ENCODE data around the gene MLXIP. TPM values are rescaled to one million over a fixed set of nuclear protein-coding genes. Genes with fewer than 3 reads are reported as not detected.

MLXIP gene
- total RNA-seq, 4 donors from 2014 or later = 9.6 to 20.0 (median 11.4) TPM

DNA sequence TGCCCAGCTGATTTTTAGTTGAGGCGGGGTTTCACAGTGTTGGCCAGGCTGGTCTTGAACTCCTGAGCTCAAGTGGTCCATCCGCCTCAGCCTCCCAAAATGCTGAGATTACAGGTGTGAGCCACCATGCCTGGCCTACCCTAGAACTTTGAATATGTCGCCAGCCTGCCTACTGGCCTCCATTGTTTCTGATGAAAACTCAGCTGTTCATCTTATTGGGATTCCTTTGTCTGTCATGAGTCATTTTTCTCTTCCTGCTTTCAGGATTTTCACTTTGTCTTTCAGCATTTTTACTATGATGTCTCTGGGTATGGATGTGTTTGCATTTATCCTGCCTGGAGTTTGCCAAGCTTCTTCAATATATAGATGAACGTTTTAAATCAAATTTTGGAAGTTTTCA lies 116.8 kb downstream of the MLXIP start:
- Histone ChIP-seq H3K27ac (no peak overlapping the region), H3K9me3 (peaks cover 0 to 7% (median 0%) of the 10 kb centered on the region in 3 donors), H3K36me3 (no peaks in the 10 kb centered on the region), H3K4me3 (no peak overlapping the region), H3K27me3 (peaks cover 0 to 42% (median 0%) of the 10 kb centered on the region in 4 donors), H3K4me1 (no peaks in the 10 kb centered on the region)
- intact Hi-C loops (cut with DNase I) = no loop called here
- TF ChIP-seq CTCF (IDR thresholded peaks at IDR 0.05) (no peak), POLR2A (IDR thresholded peaks at IDR 0.05) (no peak)
- no peak for DNase-seq
- WGBS, 2 donors = 79 to 87% methylated on average over 3 to 4 of the region's 4 CpGs

Other genes starting within 250 kb of the MLXIP start
- gene HPD, start 219.9 kb upstream of the MLXIP start, total RNA-seq = 1 to 10 TPM in 1 of 4 donors, not detected in 3; 1.3 TPM
- gene PSMD9, start 190.0 kb upstream of the MLXIP start, total RNA-seq = 100 to 1,000 TPM in 1 of 4 donors, 10 to 100 TPM in 3; 52.1 to 104 (median 71.4) TPM
- 1 to 10 TPM in 3 of 4 donors, under 1 TPM in 1; 0.34 to 2.9 (median 2.2) TPM for gene CFAP251, start 160.2 kb upstream of the MLXIP start, total RNA-seq
- gene BCL7A, start 56.9 kb upstream of the MLXIP start, total RNA-seq = 1 to 10 TPM; 2.5 to 8.6 (median 5.1) TPM
- not detected for gene IL31, start 95.5 kb downstream of the MLXIP start, total RNA-seq
- under 1 TPM in 2 of 4 donors, not detected in 2; 0.59 to 0.70 TPM for gene LRRC43, start 104.4 kb downstream of the MLXIP start, total RNA-seq
- gene B3GNT4, start 125.0 kb downstream of the MLXIP start, total RNA-seq = 1 to 10 TPM in 1 of 4 donors, under 1 TPM in 3; 0.35 to 1.1 (median 0.47) TPM
- 10 to 100 TPM; 21.6 to 50.0 (median 41.3) TPM for gene DIABLO, start 147.3 kb downstream of the MLXIP start, total RNA-seq
- gene VPS33A, start 187.7 kb downstream of the MLXIP start, total RNA-seq = 10 to 100 TPM; 11.5 to 16.7 (median 12.6) TPM